ENCODE results near the gene EBLN2.

Gene EBLN2

GRCh38 chr3:73061416-73061815, at the start of gene EBLN2:
Gene EBLN2 (plus strand): TSS chr3:73061659. CDS start chr3:73062082, 423 bp downstream.
- no peak for TF ChIP-seq GATA2 (IDR thresholded peaks at IDR 0.05; ENCODE audit: low read depth, low read length)
- no peak for TF ChIP-seq GATA3 (IDR thresholded peaks at IDR 0.05; ENCODE audit: low read depth, low read length)

DNA sequence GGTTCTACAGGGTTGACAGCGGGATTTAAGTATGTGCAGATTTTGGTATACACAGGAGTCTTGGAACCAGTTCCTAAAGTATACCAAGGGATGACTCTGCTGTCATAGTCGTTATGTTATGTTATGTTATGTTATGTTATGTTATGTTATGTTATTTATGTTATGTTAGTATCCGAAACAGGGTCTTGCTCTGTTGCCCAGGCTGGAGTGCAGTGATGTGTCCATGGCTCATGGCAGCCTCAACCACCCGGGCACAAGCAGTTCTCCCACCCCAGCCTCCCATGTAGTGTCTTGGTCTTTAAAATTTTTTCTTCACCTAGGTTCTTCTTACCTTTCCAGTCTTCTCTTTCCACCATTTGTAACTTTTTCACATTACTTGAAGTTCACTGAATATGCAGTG, 43.2 kb upstream of the EBLN2 start:
- TF ChIP-seq GATA2 (IDR thresholded peaks at IDR 0.05; ENCODE audit: low read depth, low read length) (no peak), GATA3 (IDR thresholded peaks at IDR 0.05; ENCODE audit: low read depth, low read length) (no peak)

DNA sequence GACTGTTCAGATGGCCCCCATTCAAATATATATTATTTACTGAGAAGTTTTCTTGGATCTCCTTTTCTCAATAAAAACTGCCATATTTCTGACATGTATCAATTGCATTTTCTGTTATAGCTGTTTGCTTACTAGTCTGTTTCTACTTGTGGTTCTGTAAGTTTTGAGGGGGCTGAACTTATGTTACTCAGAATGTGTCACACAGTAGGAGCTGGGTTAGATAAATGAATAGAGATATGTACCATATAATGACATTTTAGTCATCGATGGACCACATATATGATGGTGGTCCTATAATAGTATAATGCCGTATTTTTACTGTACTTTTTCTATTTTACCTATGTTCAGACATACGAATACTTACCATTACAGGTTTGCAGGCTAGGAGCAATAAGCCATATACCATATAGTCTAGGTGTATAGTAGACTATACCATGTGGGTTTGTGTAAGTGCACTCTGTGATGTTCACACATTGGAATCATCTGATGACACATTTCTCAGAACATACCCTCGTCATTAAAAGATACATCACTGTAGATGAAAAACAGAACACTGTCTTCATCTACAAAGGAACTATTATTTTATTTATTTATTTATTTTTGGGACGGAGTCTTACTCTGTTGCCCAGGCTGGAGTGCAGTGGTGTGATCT, 42.5 kb upstream of the EBLN2 start:
- TF ChIP-seq GATA3 (IDR thresholded peaks at IDR 0.05; ENCODE audit: low read depth, low read length) = no peak

- no peak for TF ChIP-seq GATA3 (IDR thresholded peaks at IDR 0.05; ENCODE audit: low read depth, low read length)
- no peak for TF ChIP-seq GATA2 (IDR thresholded peaks at IDR 0.05; ENCODE audit: low read depth, low read length)
Observed at GRCh38 chr3:73021301-73021835, 40.1 kb upstream of the EBLN2 start.

DNA sequence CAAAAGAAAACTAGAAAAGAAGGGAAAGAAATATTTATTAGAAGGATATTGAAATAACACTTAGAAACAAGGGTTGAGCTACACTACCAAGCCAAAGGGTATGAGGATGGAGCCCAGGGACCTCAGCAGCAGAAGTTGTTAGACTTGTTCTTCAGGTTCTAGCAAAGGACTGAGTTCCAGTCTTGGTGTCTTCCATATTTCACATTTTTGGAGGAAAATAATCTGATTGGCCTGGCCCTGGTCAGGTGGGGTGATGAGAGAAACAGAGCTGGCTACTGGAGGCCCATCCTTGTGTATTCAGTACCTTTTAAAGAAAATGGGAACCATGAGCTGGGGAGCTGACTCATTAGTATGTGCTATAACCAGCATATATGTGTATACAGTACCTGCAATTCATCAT, 36.6 kb upstream of the EBLN2 start:
- TF ChIP-seq GATA3 (IDR thresholded peaks at IDR 0.05; ENCODE audit: low read depth, low read length) (no peak), GATA2 (IDR thresholded peaks at IDR 0.05; ENCODE audit: low read depth, low read length) (no peak)

DNA sequence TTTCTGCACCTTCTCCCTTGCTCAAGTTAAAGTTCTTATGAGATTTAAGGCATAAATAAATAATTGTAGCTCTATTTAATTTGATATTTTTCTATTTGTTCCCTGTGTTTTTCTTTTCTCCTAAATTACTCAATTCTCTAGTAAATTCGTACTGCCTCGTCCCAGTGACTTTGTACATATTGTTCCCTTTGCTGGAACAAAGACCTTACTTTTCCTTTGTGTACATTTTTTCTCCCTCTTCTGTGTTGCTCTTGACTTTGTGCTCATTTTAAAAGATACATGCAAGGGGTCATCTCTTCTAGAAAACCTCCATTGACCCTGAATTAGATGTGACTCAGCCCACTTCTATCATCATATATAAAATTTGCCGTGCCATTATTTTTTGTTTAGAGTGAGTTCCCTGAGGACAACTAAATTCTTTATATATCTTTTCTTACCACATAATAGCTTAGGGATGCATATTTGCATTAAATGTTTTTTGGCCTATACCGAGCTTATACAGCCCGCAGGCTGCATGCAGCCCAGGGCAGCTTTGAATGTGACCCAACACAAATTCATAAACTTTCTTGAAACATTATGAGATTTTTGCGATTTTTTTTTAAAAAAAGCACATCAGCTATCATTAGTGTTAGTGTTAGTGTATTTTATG, 35.2 kb upstream of the EBLN2 start:
- TF ChIP-seq GATA2 (IDR thresholded peaks at IDR 0.05; ENCODE audit: low read depth, low read length) (no peak), GATA3 (IDR thresholded peaks at IDR 0.05; ENCODE audit: low read depth, low read length) (no peak)

- TF ChIP-seq GATA3 (IDR thresholded peaks at IDR 0.05; ENCODE audit: low read depth, low read length) (no peak), GATA2 (IDR thresholded peaks at IDR 0.05; ENCODE audit: low read depth, low read length) (no peak)
Observed at GRCh38 chr3:73026760-73027113, 34.7 kb upstream of the EBLN2 start.

- TF ChIP-seq GATA2 (IDR thresholded peaks at IDR 0.05; ENCODE audit: low read depth, low read length) = no peak
- TF ChIP-seq GATA3 (IDR thresholded peaks at IDR 0.05; ENCODE audit: low read depth, low read length) = no peak
Observed at GRCh38 chr3:73028803-73029202, 32.7 kb upstream of the EBLN2 start.

- no peak for TF ChIP-seq GATA3 (IDR thresholded peaks at IDR 0.05; ENCODE audit: low read depth, low read length)
- TF ChIP-seq GATA2 (IDR thresholded peaks at IDR 0.05; ENCODE audit: low read depth, low read length) = no peak
Observed at GRCh38 chr3:73029321-73029796, 32.1 kb upstream of the EBLN2 start.

- TF ChIP-seq GATA2 (IDR thresholded peaks at IDR 0.05; ENCODE audit: low read depth, low read length) (no peak), GATA3 (IDR thresholded peaks at IDR 0.05; ENCODE audit: low read depth, low read length) (no peak)
Observed at GRCh38 chr3:73030073-73030597, 31.3 kb upstream of the EBLN2 start.

DNA sequence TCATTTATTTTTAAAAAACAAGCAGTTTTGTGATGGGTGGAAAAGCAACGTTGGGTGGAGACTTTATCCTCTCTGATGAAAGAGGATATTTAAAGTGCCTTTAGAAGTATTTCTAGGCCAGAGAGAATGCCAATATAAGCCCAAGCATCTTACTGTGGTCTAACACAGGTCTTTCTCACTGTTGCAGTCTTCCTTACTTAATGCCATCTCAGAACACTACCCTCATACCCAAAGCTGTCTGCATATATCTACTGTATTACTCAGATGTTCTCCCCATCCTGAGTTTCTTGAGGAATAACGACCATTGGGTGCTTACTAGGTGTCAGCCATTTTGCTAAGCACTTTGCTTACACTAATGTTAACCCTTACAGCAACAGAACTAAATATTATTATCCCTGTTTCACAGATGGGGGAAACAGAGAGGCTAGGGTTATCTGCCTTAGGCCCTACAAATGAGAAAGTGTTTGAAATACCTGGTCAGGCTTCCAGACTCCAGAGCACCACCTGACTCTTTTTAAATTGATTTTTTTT, 29.8 kb upstream of the EBLN2 start:
- TF ChIP-seq GATA2 (IDR thresholded peaks at IDR 0.05; ENCODE audit: low read depth, low read length) (no peak), GATA3 (IDR thresholded peaks at IDR 0.05; ENCODE audit: low read depth, low read length) (no peak)

DNA sequence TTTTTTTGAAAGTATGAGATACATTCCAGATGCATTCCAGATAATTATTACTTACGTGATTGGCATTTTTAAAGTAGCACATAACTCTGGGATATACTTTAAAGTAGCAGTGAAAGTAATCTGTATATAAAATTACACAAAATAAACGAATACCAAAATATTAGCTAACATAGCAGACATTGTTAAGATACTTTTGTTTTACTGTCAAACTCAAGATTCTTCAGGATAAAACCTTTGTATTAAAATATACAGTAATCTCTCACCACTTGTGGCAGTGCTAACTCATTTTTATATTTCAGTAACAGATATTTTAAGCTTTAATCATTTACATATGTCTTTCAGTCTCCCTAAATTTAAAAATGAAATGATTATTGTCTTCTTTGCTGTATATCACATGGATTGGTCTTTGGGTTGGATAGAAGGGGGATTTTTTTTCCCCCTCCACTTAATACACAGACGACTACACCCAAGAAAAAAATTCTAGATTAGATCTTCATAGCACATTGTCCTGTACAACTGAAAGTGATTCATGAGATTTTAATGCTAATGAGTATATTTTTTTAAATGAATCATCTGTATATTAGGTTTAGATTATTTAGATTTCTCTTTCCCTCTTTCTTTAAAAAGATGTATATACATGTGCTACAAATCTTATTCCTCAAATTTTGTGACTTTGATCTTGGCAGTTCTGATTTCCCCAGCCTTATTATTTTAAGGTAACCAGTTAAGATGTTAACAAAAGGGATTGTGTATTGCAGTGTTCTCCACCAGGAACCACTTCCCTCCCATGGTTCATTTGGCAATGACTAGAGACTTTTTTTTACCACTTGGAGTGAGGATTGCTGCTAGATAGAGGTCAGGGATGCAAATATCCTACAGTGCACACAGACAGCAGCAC, 24.5 kb upstream of the EBLN2 start:
- TF ChIP-seq GATA3 (IDR thresholded peaks at IDR 0.05; ENCODE audit: low read depth, low read length) = no peak

GRCh38 chr3:73041537-73041936, 19.9 kb upstream of the EBLN2 start:
- TF ChIP-seq GATA2 (IDR thresholded peaks at IDR 0.05; ENCODE audit: low read depth, low read length) (no peak), GATA3 (IDR thresholded peaks at IDR 0.05; ENCODE audit: low read depth, low read length) (no peak)

DNA sequence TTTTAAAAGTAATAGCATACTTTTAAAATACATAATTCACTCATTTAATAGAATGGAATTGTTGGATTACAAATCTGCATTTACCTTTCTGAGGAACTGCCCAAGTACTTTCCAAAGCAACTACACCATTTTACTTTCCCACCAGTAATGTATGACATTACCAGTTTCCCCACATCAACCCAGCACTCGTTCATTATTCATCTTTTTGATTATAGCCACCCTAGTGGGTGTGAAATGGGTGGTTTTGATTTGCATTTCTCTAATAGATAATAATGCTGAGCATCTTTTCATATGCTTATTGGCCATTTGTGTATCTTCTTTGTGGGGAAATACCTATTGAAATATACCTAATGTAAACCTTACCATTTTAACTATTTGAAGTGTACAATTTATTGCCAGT, 18.0 kb upstream of the EBLN2 start:
- TF ChIP-seq GATA2 (IDR thresholded peaks at IDR 0.05; ENCODE audit: low read depth, low read length) = no peak
- TF ChIP-seq GATA3 (IDR thresholded peaks at IDR 0.05; ENCODE audit: low read depth, low read length) = no peak
